Myometrial cell (primary cell): ENCODE results near the gene CH25H. TPM values are rescaled to one million over a fixed set of nuclear protein-coding genes. Genes with fewer than 3 reads are reported as not detected.

ENCODE experiments used
- total RNA-seq: library from RNA; depleted of rRNA; stranded (reverse); fragments of >200 nt; gene quantifications from 2 replicates; pipeline ENCODE4 v1.2.3, GENCODE V29; 2015

Gene CH25H
- 0.18 TPM in 1 of 2 replicates, not detected in the other for total RNA-seq

GRCh38 chr10:89207181-89207800 lies at the start of gene CH25H:
Gene CH25H, minus strand, starts transcription at chr10:89207317. Its CDS starts 25 bp downstream, at chr10:89207292.

GRCh38 chr10:89251409-89252224 lies 44.5 kb upstream of the CH25H start, which contains the start of gene LIPA:
Gene LIPA, minus strand, starts transcription at chr10:89251775. Its CDS starts 4,127 bp downstream, at chr10:89247648.

Other genes starting within 250 kb of the CH25H start
- gene FAS, start 216.5 kb downstream of the CH25H start, total RNA-seq: 34.0 and 40.6 TPM in 2 replicates
- 247 and 287 TPM in 2 replicates for gene LIPA, start 44.5 kb upstream of the CH25H start, total RNA-seq
- gene IFIT2, start 94.7 kb upstream of the CH25H start, total RNA-seq: 5.8 TPM in 2 replicates
- gene IFIT3, start 120.7 kb upstream of the CH25H start, total RNA-seq: 21.1 and 21.6 TPM in 2 replicates
- gene IFIT1B, start 170.7 kb upstream of the CH25H start, total RNA-seq: not detected in 2 replicates
- 23.1 and 36.3 TPM in 2 replicates for gene IFIT1, start 185.3 kb upstream of the CH25H start, total RNA-seq
- 18.7 and 19.0 TPM in 2 replicates for gene IFIT5, start 207.3 kb upstream of the CH25H start, total RNA-seq